Subcutaneous adipose tissue (tissue), 4 donors: ENCODE measurements around the gene MFAP3. TPM values are rescaled to one million over a fixed set of nuclear protein-coding genes. Genes with fewer than 3 reads are reported as not detected.

Source experiments
- total RNA-seq, 4 donors: library from RNA; depleted of rRNA; stranded (reverse); fragments of >200 nt; gene quantifications; one replicate each; pipeline ENCODE4 v1.1.0, GENCODE V29; 2016
- TF ChIP-seq, protein P1 (sequence below): fragments of 450-650 bp; IDR thresholded peaks from one replicate; pipeline ENCODE4 v1.5.1; 2016; ENCODE audit warnings: low read depth, mild to moderate bottlenecking, control low read depth, antibody characterized with exemption, moderate library complexity

The MFAP3 gene
- total RNA-seq, 4 donors from 2014 or later: 50.4 to 68.2 (median 62.0) TPM

DNA sequence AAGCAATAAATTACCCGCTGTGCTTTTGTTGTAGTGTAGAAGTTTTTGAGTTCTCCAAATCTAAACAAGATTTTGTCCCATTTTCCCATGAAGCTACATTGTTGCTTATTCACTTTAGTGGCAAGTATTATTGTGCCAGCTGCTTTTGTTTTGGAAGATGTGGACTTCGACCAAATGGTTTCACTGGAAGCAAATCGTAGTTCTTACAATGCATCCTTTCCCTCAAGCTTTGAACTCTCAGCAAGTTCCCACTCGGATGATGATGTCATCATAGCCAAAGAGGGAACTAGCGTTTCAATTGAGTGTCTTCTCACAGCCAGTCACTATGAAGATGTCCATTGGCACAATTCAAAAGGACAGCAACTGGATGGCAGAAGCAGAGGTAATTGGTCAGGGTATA lies 10.9 kb downstream of the MFAP3 start:
- TF ChIP-seq, protein P1, sequence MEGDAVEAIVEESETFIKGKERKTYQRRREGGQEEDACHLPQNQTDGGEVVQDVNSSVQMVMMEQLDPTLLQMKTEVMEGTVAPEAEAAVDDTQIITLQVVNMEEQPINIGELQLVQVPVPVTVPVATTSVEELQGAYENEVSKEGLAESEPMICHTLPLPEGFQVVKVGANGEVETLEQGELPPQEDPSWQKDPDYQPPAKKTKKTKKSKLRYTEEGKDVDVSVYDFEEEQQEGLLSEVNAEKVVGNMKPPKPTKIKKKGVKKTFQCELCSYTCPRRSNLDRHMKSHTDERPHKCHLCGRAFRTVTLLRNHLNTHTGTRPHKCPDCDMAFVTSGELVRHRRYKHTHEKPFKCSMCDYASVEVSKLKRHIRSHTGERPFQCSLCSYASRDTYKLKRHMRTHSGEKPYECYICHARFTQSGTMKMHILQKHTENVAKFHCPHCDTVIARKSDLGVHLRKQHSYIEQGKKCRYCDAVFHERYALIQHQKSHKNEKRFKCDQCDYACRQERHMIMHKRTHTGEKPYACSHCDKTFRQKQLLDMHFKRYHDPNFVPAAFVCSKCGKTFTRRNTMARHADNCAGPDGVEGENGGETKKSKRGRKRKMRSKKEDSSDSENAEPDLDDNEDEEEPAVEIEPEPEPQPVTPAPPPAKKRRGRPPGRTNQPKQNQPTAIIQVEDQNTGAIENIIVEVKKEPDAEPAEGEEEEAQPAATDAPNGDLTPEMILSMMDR: no peak

DNA sequence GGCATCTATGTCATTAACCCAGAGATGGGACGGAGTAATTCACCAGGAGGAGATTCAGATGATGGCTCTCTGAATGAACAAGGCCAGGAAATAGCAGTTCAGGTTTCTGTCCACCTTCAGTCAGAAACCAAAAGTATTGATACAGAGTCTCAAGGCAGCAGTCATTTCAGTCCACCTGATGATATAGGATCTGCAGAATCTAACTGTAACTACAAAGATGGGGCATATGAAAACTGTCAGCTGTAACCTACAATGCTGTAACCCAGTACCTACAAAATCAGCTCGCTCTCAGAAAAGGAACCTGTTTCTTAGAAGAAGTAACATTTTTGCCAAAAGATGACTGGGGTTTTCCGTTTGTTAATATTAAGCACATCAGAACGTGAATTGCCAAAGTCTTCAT lies 14.7 kb downstream of the MFAP3 start:
- TF ChIP-seq, protein P1: no peak

DNA sequence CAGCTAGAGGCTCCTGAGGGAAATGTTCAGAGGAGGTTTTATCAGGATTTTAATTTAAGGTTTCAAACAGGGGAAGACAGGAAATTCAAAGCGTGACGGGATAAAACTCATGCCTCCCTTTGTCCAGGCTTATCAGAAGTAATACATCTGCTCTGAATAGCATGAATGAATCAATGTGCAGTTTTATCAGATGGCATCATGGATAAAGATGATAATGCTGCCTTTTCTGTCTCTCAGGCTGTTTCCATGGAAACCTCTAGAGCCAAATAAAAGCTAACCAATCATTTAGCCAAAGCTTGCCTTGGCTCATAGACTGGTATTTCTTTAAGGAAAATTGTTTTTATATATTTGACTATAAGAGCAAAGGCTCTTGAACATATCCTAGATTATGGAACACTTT lies 16.4 kb downstream of the MFAP3 start:
- TF ChIP-seq, protein P1: no peak

DNA sequence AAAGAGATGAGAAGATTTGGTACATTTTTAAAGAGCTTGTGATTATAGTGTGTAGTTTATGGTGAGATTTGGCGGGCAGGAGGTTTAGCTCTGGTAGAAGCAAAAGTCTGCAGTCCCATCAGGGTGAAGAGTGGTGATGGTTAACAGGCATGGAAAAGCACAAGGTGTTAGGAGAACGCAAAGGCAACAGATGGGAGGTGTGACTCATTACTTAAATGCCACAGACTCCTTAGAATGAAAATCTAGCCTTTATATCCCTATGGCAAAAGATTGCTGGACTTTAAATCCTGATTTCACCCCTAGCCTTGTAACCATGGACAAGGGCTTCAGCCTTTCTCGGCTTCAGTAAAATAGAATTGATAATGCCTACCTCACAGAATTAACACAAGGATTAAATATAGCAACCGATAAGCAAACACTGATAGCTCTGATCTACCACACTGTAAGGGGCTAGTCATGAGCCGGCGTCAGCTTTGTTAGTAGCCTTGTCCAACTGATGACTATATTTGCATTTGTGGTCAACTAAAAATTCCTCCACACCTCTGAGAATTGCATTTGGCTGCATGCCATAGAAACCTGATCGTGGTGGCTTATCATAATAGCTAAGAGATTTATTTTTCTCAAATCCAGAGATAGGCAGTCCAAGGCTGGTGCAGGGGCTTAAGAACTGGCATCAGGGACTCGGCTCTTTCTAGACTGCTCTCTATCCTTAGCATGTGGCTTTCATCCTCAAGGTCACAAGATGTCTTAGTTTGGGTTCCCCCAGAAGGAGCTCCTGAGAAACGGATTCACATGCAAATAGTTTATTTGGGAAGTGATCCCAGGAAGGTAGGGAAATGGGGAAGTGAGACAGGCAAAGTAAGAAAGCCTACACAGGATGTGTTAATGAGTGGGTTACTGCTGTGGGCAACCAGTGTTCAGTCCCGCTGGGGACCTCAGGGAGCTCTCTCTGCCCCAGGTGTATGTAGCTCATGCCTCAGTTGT lies 19.6 kb downstream of the MFAP3 start:
- TF ChIP-seq, protein P1: no peak

DNA sequence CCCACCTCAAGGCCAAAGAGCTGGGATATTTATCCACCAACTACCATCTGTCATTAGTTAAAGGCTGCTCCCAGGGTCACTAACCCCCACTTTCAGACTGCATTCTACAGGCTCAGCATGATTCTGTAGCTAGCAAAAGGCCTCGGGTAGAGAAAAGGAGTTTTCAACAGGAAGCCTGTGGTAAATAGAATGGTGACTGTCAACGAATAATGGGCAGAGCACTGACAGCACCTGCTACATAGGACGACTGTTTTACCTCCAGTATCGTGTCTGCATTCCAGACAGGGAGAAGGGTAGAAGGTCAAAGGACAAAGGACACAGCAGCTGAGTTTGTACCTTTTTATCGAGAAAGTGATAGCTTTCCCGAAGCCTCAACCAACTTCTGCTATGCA lies 20.3 kb downstream of the MFAP3 start:
- TF ChIP-seq, protein P1: no peak

DNA sequence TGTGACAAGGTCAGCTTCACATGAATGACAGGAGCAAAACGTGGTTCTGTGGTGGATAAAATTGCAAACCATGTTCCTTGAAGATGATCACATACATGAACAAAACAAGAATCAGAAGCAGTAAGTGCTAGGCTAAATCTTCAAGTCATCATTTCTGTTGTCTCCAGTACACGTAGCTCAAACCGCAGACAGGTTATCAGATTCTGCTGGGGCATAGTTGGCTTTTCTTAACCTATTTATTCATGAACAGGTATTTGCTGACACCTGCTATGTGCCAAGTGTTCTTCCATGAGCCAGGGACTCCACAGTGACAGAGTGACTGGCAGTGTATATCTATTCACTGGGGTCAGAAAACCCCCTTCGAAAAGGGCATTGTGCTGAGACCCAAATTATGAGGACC lies 20.8 kb downstream of the MFAP3 start:
- TF ChIP-seq, protein P1: no peak

DNA sequence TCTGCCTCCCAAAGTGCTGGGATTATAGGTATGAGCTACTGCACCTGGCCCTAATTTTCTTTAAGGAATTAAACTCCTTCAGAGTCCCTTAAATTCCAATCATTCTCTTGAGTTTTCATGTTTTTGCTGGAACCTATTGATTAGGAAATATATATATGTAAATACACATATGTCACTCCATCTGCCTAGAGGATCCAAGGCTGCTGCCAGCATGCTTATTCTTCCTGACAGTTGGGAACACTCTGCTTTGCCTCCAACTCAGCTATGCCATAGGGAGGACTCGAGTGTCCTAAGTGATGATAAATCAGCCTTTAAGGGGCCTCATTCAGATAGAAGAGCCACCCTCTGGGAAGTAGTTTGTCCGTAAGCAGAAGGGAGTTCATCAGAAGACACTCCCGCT lies 21.8 kb downstream of the MFAP3 start:
- TF ChIP-seq, protein P1: no peak
